IPS DF 4.7 (cell line): ENCODE measurements around the gene OR10G7.

Source experiments
- DNase-seq: peaks from one replicate; pipeline ENCODE4 v3.0.0-alpha.2; 2013; ENCODE audit warnings: low spot score; ENCODE audit errors: extremely low read depth

OR10G7 gene, protein sequence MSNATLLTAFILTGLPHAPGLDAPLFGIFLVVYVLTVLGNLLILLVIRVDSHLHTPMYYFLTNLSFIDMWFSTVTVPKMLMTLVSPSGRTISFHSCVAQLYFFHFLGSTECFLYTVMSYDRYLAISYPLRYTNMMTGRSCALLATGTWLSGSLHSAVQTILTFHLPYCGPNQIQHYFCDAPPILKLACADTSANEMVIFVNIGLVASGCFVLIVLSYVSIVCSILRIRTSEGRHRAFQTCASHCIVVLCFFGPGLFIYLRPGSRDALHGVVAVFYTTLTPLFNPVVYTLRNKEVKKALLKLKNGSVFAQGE

DNA sequence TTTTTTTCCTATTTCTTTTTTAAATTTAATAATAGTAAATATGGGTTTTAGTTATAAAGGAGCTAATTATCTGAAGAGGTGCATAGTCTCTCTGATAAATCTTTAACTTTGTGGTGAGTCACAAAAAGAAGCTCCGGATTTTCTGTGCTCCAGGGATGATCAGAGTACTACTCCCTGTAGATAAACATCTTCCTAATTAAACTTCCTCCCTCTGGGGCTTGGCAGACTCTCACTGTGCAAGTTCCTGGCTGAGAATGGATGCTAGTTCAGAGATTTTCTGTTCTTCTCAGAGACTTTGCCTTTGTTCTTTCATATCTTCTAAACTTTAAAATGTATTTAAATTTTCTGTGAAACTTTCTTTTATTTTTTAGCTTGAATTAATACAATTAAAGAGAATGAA is at the start of gene OR10G7:
Gene OR10G7, minus strand, starts transcription at position 72 of the 400 bp plus-strand sequence. CDS start 2,324 bp downstream, outside the sequence.
- DNase-seq, result no peak

DNA sequence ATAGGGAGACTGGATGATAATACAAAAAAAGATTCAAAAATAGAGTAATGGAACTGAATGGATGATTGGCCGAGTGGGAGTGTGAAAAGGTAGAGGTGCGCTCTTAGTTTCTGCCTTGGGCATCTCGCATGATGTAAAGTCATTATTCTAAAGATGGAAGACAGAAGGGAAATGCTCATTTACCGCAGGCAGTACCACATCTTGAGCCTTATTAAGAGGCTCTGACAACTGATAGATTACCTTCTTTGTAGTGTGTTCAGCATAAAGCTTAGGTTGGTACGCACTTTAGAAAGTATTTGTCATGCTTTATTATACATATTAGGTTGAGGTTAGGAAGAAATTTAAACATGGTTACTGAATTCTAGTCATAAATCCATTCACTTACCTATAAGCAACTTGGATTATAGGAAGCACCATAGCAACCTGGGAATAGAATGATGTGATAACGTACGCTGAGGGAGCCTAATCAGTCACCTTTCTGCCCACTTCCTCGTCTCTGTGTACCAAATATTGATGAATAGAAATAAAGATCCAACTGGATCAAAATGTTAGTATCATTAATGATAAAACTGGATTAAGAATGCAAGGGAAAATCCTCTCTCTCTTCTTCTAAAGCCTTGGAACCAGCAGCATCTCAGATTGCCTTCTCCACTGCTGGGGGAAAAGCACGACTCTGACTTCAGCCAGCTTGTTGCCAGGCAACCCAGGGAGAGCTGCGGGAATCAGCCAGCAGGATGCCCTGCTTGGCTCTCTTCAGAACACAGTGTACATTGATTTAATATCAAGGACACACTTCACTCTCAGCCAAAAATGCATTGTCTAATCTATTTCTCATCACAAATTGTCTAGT is 45.1 kb upstream of the OR10G7 start:
- no peak for DNase-seq

DNA sequence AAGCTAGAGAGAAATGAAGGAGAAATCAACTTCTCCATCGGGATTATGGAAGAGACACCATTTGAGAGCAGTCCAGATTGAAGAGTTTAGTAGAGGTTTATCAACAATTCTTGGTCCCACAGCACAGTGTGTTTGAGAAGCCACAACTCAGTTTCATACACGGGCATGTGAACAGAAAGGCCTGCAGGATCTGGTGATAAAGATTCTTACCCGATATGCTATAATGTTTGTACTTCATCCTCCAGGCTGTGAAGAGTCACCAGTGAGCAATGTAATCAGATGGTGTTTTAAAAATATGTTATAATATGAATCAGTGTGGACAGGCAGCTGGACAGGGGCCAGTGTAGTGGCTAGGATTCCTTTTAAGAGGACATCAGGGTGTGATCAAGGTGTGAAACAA is 44.5 kb upstream of the OR10G7 start:
- DNase-seq, result no peak

DNA sequence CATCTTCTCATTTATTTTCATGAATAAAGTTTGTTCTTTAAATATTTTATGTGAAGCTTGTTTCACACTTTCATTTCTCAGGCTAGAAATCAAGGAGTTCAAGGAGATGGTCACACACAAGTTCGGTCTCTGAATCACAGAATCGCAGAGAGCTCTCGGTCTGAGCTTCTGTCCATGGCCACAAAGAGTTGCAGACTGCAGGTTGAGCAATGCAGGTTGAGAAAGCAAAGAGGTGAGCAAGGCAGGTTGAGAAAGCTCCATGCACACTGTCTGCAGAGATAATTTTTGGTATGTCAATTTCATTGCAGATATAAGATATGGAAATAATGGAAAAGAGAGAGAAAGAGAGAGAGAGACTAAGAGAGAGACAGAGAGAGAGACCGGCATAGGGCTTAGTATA is 41.2 kb upstream of the OR10G7 start:
- no peak for DNase-seq

DNA sequence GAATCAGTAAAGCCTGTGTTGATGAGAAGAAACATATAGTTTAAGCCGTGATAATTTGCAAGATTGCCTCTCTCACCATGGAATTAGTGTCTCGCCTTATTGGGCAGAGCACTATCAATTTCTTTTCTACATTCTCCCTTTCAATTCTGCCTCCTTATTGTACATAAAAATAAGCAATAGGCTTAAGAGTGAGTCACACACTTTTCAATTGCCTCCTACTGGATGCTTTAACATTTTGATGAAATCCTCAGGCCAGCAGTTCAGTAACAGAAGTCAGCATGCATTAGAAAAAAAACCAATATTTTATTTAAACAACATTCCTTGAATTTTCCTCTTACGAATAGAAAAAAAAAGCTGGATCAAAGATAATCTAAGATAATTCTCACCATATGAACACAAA is 40.4 kb upstream of the OR10G7 start:
- no peak for DNase-seq

DNA sequence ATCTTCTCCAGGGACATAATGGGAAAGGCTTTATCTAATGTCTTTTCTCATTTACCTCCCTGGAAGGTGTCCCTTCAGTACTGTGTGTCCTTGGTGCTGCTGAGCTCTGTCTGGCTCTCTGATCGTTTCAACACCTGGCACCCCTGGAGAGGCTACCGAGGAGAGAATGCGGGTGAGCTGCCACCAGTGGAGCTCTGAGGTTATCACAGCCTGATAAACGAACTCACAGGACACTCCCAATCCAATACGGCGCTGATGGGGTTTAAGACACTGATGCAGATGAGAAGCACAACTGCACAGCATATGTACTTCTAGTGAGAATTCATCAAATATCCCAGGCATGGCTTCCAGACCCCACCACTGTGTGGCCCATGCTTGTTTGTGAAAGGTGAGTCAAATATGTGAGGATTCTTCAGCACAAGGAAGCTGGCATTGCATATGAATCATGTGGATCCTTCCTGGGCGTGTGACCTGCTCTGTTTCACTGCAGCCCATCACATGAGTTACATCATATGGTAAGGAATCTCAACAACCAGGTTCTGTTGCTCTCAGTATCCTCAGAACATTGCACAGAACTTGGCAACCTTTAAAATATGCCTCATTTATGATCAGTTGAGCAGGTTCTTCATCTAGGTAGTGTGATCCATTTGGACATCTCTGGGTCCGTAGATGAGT is 39.3 kb upstream of the OR10G7 start:
- DNase-seq, result no peak

DNA sequence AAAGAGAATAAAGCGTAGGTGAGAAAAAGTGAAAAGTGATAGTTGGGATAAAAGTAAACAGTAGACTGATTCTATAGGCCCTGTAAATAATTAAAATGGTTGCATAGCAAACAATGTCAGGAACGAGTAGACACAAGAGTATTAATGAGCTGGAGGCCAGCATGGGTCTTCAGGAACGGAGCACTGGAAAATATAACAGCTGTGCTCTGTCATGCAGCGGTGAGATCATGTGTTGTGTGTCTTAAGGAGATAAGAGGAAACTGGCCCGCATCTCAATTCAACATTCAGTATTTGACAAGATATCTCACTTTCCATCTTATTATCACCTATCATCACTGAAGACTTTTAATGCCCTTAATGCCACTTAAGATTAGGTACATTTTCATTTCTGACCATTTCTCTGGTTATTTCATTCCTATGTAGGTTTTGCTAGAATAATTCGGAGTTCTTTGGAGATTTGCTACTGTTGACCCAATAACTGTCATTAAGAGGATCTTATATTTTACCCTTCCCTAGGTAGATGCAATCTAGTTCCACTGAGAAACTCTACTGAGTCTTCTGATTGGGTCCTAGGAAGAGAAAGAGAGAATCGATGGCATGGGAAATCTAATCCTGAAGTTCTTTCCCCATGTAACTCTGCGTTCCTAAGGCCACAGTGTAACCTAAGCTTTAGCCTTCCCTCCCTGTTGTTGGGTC is 38.7 kb upstream of the OR10G7 start:
- DNase-seq, result no peak

DNA sequence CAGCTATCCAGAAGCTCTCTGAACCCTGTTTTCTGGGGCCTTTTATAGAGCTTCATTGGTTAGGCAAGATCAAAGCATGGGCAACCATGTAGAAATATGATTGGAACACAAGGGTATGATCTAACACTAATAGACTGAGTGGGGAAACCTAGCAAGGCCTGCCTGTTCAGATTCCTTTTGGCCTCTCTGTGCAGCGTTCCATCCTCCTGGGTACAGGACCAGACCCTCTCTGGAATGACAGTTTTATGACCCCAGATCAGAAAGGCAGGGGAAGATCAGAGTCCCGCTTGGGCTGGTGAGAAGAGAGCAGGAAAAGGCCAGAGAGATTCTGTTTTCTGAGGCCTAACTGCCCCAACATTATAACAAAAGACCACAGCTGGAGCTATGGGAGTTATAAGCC is 37.5 kb upstream of the OR10G7 start:
- DNase-seq, result no peak

DNA sequence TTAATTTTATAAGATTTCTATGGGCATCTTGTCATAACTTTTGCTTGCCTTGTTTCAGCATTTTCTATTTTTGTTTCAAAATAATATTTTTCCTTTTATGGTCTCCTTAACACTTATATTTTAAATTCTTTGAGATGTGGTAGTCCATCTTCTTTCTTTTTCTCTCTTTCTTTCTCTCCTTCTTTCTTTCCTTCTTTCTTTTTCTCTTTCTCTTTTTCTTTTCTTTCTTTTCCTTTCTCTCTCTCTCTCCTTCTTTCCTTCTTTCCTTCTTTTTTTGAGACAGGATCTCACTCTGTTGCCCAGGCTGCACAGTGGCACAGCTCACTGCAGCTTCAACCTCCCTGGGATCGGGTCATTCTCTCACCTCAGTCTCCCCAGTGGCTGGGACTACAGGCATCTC is 36.1 kb upstream of the OR10G7 start:
- no peak for DNase-seq

DNA sequence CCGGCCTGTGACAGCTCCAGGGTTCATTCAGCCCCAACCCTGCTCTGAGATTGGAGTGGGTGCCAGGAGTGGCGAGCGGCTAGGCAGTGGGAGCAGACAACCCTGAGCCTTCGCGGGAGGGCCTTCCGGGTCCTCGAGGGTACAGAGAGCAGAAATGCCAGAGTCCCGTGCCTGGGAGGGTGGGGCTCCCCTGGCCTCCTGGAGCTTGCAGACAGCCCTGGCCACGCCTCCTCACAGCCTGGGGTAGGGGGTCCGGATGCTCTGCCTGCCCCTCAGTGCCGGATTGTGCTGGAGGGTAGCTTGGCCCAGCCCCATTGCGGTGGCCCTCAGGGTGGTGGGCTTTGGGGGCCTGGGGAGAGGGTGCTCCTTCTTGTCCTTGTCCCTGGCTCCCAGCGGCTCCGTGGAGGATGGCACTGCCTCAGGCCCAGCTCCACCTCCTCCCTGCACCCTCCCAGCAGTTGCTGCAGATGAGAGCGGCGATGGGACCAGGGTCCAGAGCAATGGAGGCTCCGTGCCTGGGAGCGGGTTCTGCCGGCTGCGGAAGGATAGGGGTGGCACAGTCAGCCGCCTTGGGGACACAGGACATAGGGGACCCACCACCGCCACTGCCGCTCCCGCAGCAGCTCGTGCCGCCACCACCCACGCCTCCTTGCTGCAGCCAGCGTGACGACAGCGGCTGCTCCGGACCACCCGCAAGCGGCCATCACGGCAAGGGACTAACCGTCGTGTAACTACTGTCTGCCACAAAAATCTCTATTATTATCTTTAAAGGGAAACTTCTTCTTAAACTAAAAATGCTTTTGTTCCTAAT is 34.9 kb upstream of the OR10G7 start:
- no peak for DNase-seq

DNA sequence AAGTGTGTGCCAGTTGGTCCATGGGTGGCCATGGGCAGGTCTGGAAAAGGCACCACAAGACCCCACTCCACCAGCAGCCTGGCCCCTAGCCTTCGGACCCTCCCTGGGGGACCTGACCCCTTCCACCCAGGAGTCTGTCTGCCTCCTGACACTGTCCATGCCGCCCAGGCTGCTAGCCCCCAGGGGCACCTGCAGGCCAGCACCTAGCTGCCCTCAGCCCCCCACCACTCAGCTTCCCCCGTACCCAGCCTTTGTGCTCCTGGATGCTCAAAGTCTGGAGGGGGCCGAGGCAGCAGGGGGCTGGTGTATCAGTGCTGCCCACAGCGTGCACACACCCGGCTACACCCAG is 34.3 kb upstream of the OR10G7 start:
- no peak for DNase-seq

DNA sequence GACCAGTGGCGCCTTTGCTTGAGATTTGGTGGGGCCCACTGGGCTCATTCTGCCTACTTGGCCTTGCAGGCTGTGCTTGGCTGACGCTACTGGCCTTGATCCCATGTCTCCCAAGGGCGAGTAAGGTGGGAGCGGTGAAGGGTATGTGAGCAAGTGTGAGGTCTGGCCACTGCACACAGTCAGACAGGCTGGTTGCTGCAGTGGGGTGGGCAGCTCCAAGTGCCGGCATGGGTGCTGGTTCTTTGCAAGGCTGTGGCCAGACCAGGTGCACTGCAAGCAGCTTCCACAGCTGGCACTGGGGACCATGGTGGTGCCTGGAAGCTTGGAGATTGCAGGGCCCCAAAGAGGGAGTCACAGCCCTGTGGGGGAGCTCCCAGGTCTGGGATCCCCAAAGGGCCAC is 33.4 kb upstream of the OR10G7 start:
- DNase-seq, result no peak

DNA sequence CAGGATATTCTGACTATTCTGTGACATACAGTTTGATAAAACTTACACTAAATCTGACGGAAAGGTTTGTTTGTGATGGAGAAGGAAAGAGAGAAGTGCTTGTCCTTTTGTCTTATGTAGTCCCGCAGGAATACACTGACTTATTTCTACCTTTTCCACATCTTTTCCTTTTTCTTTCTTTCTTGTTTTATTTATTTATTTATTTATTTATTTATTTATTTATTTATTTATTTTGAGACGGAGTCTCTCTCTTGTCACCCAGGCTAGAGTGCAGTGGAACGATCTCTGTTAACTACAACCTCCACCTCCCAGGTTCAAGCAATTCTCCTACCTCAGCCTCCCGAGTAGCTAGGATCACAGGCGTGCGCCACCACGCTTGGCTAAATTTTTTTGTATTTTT is 31.0 kb upstream of the OR10G7 start:
- DNase-seq, result no peak

DNA sequence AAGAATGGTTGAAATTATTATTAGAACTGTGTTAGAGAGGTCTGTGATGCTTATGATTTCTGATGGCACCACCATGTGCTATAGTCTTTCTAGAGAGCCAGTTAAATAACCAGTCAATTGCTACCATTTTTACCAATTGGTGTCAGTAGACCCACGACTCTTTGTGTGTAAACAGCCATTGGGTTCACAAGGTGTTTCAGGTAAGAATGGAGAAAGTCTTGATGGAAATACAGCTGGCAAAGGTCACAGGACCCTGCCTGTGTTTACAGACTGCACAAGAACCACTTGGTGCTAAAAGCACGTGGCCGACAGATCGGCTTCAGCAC is 30.5 kb upstream of the OR10G7 start:
- no peak for DNase-seq

DNA sequence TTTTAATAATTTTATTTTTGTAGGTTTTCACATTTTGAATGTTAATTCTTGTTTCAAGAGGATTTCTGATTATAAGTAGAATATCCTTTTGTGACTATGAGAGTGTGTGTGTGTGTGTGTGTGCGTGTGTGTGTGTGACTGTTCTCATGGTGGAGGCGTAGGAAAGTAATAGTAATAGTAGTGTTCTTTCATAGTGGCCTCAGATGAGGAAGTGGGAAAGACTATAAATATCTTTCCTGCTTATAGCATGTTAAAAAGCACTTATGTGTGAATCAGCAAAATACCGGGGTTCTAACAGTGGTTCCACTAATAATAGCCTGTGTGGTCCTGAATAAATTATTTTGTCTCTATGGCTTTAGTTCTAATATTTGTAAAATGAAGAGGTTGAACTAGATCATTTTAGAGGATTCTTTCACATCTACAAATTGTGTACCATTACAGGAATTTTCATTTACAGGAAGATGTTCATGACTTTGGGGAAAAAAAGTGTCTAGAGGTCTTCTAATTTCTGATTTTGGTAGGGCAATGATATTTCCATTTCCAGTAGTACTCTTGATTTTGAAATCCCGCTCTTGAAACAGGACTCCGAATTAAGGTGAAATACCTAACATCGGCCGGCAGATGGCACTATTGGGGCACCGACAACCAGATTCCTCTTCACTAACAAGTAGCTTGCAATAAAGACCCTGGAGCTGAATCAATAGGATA is 29.9 kb upstream of the OR10G7 start:
- DNase-seq, result no peak

DNA sequence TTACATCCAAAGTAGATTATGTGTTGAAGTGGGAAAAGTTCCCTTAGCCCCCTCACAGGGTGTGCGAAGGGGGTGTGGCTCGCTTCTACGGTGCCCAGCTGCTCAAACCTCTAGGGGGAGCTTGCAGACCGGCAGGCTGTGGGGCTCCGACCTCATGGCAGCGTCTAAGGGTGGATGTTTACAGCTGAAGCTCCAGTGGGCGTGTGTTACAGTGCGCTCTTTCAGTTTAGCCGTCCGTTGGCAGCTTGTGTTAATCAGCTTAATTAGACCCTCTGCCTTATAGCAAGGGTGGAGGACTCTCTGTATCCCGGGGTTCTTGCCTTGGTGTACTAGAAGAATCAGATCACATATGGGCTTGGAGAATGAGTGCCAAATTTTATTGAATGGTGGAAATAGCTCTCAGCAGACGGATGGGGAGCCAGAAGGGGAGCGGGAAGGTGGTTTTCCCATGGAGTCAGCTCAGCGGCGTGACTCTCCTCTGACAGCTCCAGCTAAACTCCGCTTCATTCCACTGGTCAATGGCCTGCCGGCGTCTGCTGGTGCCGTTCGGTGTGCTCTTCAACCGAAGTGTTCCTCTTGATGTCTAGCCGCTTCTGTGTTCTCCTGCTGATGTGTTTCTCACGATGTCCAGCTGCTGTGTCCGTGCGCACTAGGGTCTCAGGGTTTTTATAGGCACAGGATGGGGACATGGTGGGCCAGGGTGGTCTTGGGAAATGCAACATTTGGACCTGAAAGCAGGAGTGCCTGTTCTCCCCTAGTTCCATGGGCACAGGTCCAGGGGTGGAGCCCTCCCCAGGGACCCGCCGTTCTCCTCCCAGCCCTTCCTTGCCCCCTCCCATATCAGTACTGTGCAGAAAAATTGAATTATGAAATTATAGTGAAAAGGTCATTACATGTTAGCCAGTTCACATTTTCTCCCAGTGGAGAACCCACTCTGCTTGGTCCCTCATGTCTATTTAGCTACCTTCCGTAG is 28.6 kb upstream of the OR10G7 start:
- no peak for DNase-seq

DNA sequence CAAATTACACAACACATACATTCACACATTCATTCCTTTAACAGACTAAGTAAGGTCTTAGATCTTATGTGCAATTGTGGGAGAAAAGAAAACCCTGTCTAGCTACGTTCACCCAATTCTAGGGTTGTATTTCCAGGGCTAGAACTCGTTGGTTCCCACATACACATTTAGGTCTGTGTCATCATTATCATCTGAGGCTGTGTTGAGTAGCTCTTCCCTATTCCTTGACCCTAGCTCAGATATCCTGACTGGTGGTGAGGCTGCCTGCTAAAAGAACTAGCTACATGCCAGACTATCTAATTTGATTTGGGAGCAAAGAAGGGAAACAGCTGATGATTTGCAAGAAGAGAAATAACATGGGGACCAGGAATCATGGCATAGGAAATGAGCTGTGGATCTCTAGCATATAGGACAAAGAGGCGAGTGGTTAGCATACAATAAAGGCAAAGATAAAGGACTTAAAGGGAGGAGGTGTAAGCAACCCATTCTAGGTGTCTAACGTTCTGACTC is 27.5 kb upstream of the OR10G7 start:
- no peak for DNase-seq

DNA sequence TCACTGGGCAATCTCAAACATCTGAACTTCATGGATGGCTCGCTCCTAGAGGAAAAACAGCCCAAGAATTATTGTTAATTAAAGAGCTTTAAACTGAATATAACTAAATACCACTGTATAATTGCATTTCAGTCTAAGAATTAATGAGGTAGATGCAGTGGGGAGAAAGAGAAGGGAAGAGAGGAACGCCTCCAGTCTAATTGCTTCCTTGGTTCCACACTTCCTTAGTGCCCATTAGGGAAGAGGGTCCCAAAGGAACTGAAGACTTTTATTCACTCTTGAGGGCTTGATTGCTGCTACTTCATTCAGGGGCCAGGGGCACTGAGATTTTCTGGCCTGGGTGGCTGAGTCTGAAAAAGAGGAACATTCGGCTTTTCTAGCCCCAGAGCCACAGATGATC is 11.8 kb upstream of the OR10G7 start:
- DNase-seq, result no peak

DNA sequence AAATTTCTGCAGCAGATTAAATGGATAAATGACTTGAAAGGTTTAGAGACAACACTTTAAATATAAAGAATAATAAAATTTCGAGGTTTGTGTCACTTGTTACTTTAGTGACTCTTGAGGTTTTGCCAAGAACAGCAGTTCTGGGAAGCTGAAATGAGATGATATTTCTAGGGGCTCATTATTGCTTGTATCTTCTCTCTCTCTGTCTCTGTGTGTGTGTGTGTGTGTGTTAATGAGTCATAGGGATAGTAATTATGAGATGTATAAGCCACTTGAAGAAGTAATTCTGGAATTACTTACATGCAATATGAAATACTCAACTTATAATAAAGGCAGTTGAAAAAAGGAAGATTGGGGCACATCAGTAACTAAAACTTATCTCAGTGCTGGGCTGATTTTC is 9.6 kb upstream of the OR10G7 start:
- DNase-seq, result no peak
